ENCODE measurements around the gene MSL3B.
A peak's percentile ranks its signal among the peaks of the same experiment; 100 is the strongest.

MSL3B gene

GRCh38 chr2:233862261-233862768, 5.9 kb downstream of the MSL3B start:
- TF ChIP-seq POLR2A (IDR thresholded peaks at IDR 0.05; ENCODE audit: low read length) (no peak), GATA1 (IDR thresholded peaks at IDR 0.05; ENCODE audit: low read depth, low read length) (no peak)
- no peak for DNase-seq

- no peak for TF ChIP-seq GATA1 (IDR thresholded peaks at IDR 0.05; ENCODE audit: low read depth, low read length)
- no peak for TF ChIP-seq POLR2A (IDR thresholded peaks at IDR 0.05; ENCODE audit: low read length)
- peak in 1 of 2 experiments; percentile 67 for DNase-seq
Observed at GRCh38 chr2:233858331-233858730, 9.9 kb downstream of the MSL3B start.

GRCh38 chr2:233857511-233858141, 10.6 kb downstream of the MSL3B start:
- no peak for TF ChIP-seq GATA1 (IDR thresholded peaks at IDR 0.05; ENCODE audit: low read depth, low read length)
- peak; percentile 25 for TF ChIP-seq POLR2A (IDR thresholded peaks at IDR 0.05; ENCODE audit: low read length)

GRCh38 chr2:233856184-233856583, 12.0 kb downstream of the MSL3B start:
- peak; percentile 87 to 92 for DNase-seq
- TF ChIP-seq POLR2A (IDR thresholded peaks at IDR 0.05; ENCODE audit: low read length) (peak; percentile 68), GATA1 (IDR thresholded peaks at IDR 0.05; ENCODE audit: low read depth, low read length) (no peak)

More at GRCh38 chr2:233857511-233858141, 10.6 kb downstream of the MSL3B start:
- peak; percentile 94 to 97 for DNase-seq

GRCh38 chr2:233855345-233855744, 12.8 kb downstream of the MSL3B start:
- DNase-seq = peak; percentile 52 to 71
- TF ChIP-seq POLR2A (IDR thresholded peaks at IDR 0.05; ENCODE audit: low read length) (no peak), GATA1 (IDR thresholded peaks at IDR 0.05; ENCODE audit: low read depth, low read length) (no peak)

- DNase-seq = peak; percentile 98
- peak; percentile 94 for TF ChIP-seq POLR2A (IDR thresholded peaks at IDR 0.05; ENCODE audit: low read length)
- no peak for TF ChIP-seq GATA1 (IDR thresholded peaks at IDR 0.05; ENCODE audit: low read depth, low read length)
Observed at GRCh38 chr2:233854241-233854981, 13.8 kb downstream of the MSL3B start, which contains the start of gene HJURP. Gene HJURP, minus strand, starts transcription at chr2:233854535. Its CDS starts 35 bp downstream, at chr2:233854500.

GRCh38 chr2:233853883-233854240, 14.3 kb downstream of the MSL3B start:
- peak; percentile 44 to 68 for DNase-seq
- TF ChIP-seq GATA1 (IDR thresholded peaks at IDR 0.05; ENCODE audit: low read depth, low read length) (no peak), POLR2A (IDR thresholded peaks at IDR 0.05; ENCODE audit: low read length) (no peak)

- DNase-seq = peak; percentile 50 to 68
Observed at GRCh38 chr2:233853353-233853752, 14.8 kb downstream of the MSL3B start.

GRCh38 chr2:233852056-233852455, 16.1 kb downstream of the MSL3B start:
- TF ChIP-seq GATA1 (IDR thresholded peaks at IDR 0.05; ENCODE audit: low read depth, low read length) (no peak), POLR2A (IDR thresholded peaks at IDR 0.05; ENCODE audit: low read length) (no peak)
- DNase-seq = peak; percentile 65 to 69

More at GRCh38 chr2:233853353-233853752, 14.8 kb downstream of the MSL3B start:
- TF ChIP-seq GATA1 (IDR thresholded peaks at IDR 0.05; ENCODE audit: low read depth, low read length) = no peak
- TF ChIP-seq POLR2A (IDR thresholded peaks at IDR 0.05; ENCODE audit: low read length) = no peak

GRCh38 chr2:233851169-233851568, 17.0 kb downstream of the MSL3B start:
- no peak for TF ChIP-seq GATA1 (IDR thresholded peaks at IDR 0.05; ENCODE audit: low read depth, low read length)
- no peak for TF ChIP-seq POLR2A (IDR thresholded peaks at IDR 0.05; ENCODE audit: low read length)
- DNase-seq = peak; percentile 34 to 38

GRCh38 chr2:233850745-233851144, 17.4 kb downstream of the MSL3B start:
- DNase-seq = no peak
- no peak for TF ChIP-seq POLR2A (IDR thresholded peaks at IDR 0.05; ENCODE audit: low read length)
- TF ChIP-seq GATA1 (IDR thresholded peaks at IDR 0.05; ENCODE audit: low read depth, low read length) = no peak

- TF ChIP-seq POLR2A (IDR thresholded peaks at IDR 0.05; ENCODE audit: low read length) (no peak), GATA1 (IDR thresholded peaks at IDR 0.05; ENCODE audit: low read depth, low read length) (no peak)
- DNase-seq = no peak
Observed at GRCh38 chr2:233849607-233850271, 18.4 kb downstream of the MSL3B start.

GRCh38 chr2:233848276-233848675, 19.9 kb downstream of the MSL3B start:
- TF ChIP-seq GATA1 (IDR thresholded peaks at IDR 0.05; ENCODE audit: low read depth, low read length) (no peak), POLR2A (IDR thresholded peaks at IDR 0.05; ENCODE audit: low read length) (peak; percentile 24)
- no peak for DNase-seq
